Left lobe of liver (tissue), 1 donor: Measurements from ENCODE around the gene RPS6KA2. TPM values are rescaled to one million over a fixed set of nuclear protein-coding genes. Genes with fewer than 3 reads are reported as not detected.

Source experiments
- total RNA-seq: library from RNA; stranded (reverse); gene quantifications from one replicate; pipeline ENCODE4 v1.2.1, GENCODE V29; 2021
- donor health status: DM: no; HTN: yes; CAD: no.

The RPS6KA2 gene
- total RNA-seq, 1 donor from 2014 or later, result 12.4 TPM

Other genes starting within 250 kb of the RPS6KA2 start
- 120 TPM for gene MPC1, start 244.3 kb downstream of the RPS6KA2 start, total RNA-seq
- 0.28 TPM for gene RAMACL, start 40.6 kb downstream of the RPS6KA2 start, total RNA-seq